OCI-LY1 (cell line): ENCODE results near the gene CTNND2.

Experiments used
- EZH2 ChIP-seq: fragments of 200-600 bp; sonication (generic), shearing (Covaris generic); IDR thresholded peaks from 2 replicates; pipeline ENCODE4 v1.8.0; 2017; ENCODE audit warnings: borderline replicate concordance, mixed run types, mild to moderate bottlenecking, antibody characterized with exemption, low read length, moderate library complexity, mixed read lengths
- TF ChIP-seq, protein P1 (sequence below): fragments of 200-600 bp; sonication (generic), shearing (Covaris generic); IDR thresholded peaks from 2 replicates; pipeline ENCODE4 v1.5.1; 2017; ENCODE audit warnings: mild to moderate bottlenecking, antibody characterized with exemption, low read length, moderate library complexity, mixed read lengths

DNA sequence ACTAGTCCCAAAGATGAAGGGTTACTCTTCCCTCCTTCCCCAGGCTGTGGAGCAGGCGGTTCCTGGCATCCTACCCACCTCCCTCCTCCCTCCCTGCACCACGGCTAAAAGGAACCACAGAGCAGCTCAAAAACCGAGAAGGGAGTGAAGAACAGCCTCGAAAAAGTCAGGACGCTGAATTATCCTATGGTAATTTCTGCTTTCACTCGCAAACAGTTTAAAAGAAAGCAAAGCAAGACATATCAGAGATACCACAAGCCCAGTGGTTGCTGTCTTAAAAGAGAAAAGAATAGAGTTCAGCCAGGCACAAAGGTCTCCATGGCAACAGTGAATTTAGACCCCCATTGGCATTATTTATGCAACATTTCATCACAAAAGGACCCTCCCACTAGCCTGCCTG lies 315.4 kb downstream of the CTNND2 start:
- no peak for TF ChIP-seq EZH2
- TF ChIP-seq, protein P1, sequence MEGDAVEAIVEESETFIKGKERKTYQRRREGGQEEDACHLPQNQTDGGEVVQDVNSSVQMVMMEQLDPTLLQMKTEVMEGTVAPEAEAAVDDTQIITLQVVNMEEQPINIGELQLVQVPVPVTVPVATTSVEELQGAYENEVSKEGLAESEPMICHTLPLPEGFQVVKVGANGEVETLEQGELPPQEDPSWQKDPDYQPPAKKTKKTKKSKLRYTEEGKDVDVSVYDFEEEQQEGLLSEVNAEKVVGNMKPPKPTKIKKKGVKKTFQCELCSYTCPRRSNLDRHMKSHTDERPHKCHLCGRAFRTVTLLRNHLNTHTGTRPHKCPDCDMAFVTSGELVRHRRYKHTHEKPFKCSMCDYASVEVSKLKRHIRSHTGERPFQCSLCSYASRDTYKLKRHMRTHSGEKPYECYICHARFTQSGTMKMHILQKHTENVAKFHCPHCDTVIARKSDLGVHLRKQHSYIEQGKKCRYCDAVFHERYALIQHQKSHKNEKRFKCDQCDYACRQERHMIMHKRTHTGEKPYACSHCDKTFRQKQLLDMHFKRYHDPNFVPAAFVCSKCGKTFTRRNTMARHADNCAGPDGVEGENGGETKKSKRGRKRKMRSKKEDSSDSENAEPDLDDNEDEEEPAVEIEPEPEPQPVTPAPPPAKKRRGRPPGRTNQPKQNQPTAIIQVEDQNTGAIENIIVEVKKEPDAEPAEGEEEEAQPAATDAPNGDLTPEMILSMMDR = no peak
